Stimulated activated CD4-positive, alpha-beta T cell treated with anti-CD3 and anti-CD28 coated beads, Interleukin-1b, Interleukin-23, amount 100 ng/mL, for 4 hours (primary cell): ENCODE data around the gene RYR2.

Source experiments
- DNase-seq, 2 donors: peaks; one replicate each; pipeline ENCODE4 v3.0.0-alpha.2; 2020; ENCODE audit warnings: low read depth in 2 of 2

Gene RYR2

GRCh38 chr1:237197470-237198425 lies 155.8 kb downstream of the RYR2 start:
- DNase-seq: no peak

DNA sequence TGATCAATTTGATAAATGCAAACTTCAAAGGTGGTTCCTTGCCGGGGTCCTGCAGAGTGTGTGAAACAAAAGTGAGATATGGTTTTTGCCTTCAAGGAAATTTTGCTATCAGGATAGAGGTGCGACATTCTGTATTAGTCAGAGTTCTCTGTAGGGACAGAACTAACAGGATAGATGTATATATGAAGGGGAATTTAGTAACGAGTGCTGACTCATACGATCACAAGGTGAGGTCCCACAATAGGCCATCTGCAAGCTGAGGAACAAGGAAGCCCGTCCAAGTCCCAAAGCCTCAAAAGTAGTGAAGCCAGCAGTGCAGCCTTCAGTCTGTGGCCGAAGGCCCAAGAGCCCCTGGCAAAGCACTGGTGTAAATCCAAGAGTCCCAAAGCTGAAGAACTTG lies 157.0 kb downstream of the RYR2 start:
- DNase-seq: no peak

GRCh38 chr1:237201155-237201554 lies 159.2 kb downstream of the RYR2 start:
- no peak for DNase-seq

DNA sequence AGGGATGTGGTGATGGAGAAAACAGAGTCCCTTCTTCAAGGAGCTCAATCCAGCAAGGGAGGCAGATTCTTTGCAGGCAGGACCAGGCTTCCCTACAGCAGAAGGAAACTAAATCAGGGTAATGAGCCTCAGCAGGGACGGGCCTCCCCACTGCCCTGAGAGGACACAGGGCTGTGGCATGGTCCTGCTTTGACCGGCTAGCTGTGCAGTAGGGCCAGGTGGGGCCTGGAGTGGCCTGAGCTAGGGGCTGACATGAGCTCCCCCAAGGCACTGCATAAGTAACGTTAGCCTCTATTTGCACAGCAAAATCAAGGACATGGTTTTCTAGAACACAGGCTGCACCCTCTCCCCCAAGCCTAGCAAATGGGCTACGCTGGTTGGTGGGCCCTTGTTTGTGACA lies 162.9 kb downstream of the RYR2 start:
- DNase-seq: no peak

- DNase-seq: no peak
These were observed 163.5 kb downstream of the RYR2 start for GRCh38 chr1:237205400-237206064.

GRCh38 chr1:237206065-237206414 lies 164.1 kb downstream of the RYR2 start:
- DNase-seq: no peak

DNA sequence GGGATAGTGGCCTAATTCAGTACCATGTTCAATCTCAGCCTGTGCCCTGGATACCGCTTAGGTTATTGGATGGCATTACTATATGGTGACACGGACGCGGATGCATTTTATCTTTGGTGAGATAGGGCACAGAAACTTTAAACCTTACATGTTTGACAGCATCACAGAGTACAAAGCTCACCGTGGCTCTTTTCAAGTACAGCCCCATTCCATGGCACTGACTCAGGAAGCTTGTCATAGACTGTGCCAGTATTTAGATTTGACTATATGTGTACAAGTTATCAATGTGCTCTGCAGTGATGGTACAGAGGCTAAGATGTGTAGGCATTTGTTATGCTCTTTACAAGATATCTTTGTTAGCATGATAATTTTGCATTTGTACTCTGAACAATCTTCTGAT lies 169.0 kb downstream of the RYR2 start:
- DNase-seq: no peak

DNA sequence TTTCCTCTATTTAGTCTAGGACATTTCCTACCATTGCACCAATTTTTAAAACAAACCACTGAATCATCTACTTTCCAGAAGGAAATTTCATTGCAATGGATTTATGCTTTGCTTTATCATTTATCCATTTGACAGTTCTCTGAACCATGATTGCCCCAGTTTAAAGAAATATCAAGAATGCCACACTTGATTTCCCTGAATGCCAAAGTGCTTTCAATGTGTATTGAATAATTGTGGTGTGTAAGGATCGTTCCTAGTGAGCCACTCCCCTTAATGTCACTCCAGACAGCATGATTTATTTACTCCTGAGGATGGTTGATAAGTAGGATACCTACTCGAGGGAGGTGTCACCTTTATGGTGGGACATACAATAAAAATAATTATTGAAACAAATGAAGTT lies 169.6 kb downstream of the RYR2 start:
- DNase-seq: no peak

DNA sequence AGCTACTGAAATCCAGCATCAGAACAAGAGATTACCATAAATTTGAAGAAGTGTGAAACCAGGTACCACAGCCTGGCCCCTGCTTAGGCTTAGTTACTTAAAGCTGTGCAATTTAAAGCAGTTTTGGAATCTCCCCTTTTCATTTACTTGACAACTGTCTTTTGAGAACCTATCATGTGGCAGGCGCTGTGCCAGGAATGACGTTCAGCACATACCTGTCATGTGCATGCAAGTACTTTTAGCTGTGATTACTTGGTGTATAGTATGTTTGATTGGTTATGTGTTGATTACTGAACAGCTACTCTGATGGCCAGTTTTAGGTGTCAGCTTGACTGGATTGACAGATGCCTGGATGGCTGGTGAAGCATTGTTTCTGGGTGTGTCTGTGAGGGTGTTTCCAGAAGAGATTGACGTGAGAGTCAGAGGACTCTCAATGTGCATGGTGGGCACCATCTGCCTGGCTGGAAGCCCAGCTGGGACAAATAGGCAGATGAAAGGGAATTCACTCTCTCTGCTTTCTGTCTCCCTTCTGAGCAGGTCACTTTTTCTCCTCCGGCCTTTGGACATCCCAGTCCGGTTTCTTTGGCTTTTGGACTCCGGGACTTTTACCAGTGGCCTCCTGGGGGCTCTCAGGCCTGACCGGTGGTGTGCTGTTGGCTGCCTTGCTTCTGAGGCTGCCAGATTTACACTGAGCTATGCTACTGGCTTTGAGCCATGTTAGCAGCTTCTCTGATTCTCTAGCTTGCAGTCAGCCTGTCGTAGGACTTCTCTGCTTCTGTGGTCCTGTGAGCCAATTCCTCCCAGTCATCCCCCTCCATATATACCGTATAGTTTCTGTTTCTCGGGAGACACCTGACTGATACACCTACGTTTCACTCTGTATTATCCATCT lies 178.0 kb downstream of the RYR2 start:
- no peak for DNase-seq

DNA sequence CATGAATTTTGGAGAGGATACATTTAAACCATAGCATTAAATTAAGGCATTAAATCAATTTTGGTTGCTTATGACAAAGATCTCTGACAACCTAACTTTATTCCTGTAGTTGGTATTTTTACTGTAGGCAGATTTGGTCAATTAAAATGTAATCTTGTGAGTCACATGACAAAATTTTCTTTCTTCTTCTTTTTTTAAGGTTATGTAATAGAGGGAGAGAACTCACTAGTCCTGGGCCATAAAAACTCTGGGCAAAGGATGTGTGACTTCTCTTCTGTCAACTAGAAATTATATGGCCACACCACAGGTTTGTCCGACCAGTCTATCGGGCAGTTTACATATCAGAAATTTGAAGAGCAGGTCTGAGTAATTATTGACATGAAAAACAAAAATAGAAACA lies 181.4 kb downstream of the RYR2 start:
- DNase-seq: no peak

GRCh38 chr1:237226177-237226944 lies 184.4 kb downstream of the RYR2 start:
- no peak for DNase-seq

DNA sequence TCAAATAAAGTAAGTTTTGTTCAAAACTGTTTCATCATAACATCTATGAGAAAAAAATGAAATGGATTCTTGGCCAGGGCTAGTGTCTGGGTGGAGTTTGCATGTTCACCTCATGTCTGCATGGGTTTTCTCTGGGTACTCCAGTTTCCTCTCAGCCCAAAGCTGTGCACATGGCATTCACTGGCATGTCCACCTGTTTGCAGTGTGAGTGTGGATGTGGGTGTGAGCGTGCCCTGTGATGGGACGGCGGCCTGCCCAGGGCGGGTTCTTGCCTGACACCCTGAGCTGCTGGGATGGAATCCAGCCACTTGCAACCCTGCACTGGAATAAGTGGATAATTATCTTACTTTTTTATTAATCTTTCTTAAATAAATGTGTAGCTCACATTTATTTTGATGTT lies 185.5 kb downstream of the RYR2 start:
- no peak for DNase-seq

GRCh38 chr1:237228421-237228820 lies 186.4 kb downstream of the RYR2 start:
- no peak for DNase-seq

GRCh38 chr1:237229333-237229732 lies 187.3 kb downstream of the RYR2 start:
- no peak for DNase-seq

DNA sequence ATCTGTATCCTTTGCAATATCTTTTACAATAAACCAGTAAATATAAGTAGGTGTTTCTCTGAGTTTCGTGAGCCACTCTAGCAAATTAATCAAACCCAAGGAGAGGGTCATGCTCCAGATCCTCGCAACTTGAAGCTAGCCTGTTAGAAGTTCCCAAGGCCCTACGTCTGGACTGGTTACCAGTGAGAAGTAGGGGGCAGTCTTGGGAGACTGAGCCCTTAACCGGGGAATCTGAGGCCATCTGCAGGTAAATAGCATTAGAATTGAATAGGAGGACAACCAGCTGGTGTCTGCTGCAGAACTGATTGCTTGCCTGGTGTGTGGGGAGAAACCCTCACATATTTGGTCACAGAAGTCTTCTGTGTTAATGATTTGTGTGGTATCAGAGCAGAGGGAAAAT lies 190.5 kb downstream of the RYR2 start:
- DNase-seq: no peak

- no peak for DNase-seq
These were observed 193.1 kb downstream of the RYR2 start for GRCh38 chr1:237235091-237235490.

- no peak for DNase-seq
These were observed 195.7 kb downstream of the RYR2 start for GRCh38 chr1:237237721-237238120.

DNA sequence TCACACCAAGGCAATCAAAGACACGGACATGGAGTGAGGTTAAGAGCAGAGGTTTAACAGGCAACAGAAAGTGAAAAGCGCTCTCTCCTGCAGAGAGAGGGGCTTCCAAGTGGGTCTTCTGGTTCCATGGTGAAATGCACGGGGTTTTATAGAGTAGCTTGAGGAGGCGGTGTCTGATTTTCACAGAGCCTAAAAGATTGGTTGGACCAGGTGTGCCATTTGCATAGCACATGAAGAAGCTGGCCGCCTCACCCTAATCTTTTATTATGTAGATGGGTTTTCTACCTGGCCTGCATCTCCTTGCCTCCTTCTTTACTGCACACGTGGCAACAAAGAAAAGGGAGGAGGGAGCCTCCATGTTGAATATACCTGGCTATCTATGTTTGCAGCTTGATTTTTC lies 197.3 kb downstream of the RYR2 start:
- DNase-seq: no peak

DNA sequence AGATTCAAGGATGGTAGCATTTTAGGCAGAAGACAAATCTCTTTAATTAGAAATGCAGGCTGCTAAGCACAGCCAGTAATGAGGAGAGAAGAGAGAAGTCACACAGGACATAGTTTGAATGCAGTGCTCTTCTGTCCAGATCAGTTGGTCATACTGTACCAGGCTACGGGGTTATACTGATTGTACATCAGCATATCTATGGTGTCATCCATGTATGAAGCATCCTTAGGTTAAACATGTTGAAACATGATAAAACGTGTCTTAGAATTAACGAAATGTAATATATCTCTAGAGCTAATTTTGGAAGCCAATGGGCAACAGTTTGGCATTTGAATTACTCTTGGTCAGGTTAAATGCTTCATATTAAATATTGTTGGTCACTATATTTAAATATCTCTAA lies 199.1 kb downstream of the RYR2 start:
- no peak for DNase-seq

- DNase-seq: no peak
These were observed 202.8 kb downstream of the RYR2 start for GRCh38 chr1:237244778-237245177.

- no peak for DNase-seq
These were observed 205.5 kb downstream of the RYR2 start for GRCh38 chr1:237247442-237247841.

- DNase-seq: no peak
These were observed 207.1 kb downstream of the RYR2 start for GRCh38 chr1:237249120-237249519.
